GM12878 (cell line): ENCODE measurements around the gene NDUFC1. TPM values are rescaled to one million over a fixed set of nuclear protein-coding genes. Genes with fewer than 3 reads are reported as not detected.

Experiments used
- ATAC-seq: fragments of 200-7000 bp; cut with Tn5 transposase; 3 replicates; pipeline ENCODE4 v1.9.1; 2020; ENCODE audit warnings: mild to moderate bottlenecking, moderate library complexity
- BruUV-seq: library from RNA; stranded (reverse); fragments of 400-500 nt; replicated peaks from 2 replicates; lab custom pipeline; 2021; lab: Mats Ljungman, UMichigan
- CTCF ChIA-PET: fragments of 300-600 bp; sonication (Branson Sonifier 250); formaldehyde crosslinking; extraction: SDS; loops from one replicate; lab custom pipeline; 2021; ENCODE audit warnings: inconsistent platforms; lab: Yijun Ruan, JAX
- POLR2A ChIA-PET: fragments of 350-600 bp; formaldehyde crosslinking; extraction: SDS; loops from one replicate; lab custom pipeline; 2021; ENCODE audit warnings: inconsistent platforms; lab: Charles Lee
- RAD21 ChIA-PET: fragments of 300-600 bp; sonication (Branson Sonifier 250); formaldehyde crosslinking; loops from one replicate; lab custom pipeline; 2023; ENCODE audit warnings: antibody characterized with exemption; ENCODE audit not compliant: unreplicated experiment; lab: Charles Lee
- SMC1A ChIA-PET: fragments of 300-600 bp; sonication (Branson Sonifier 250); formaldehyde crosslinking; loops from one replicate; lab custom pipeline; 2023; ENCODE audit not compliant: unreplicated experiment, uncharacterized antibody; lab: Charles Lee
- DNase-seq: peaks from one replicate; pipeline ENCODE4 v3.0.0-alpha.2; 2011; ENCODE audit warnings: low read depth, low spot score
- FAIRE-seq: peaks from 3 replicates; lab custom pipeline; 2011; peaks lifted over from hg19 to GRCh38; lab: Jason Lieb, UNC
- H2AFZ ChIP-seq: 2 replicates; pipeline ENCODE4 v1.6.0; 2011; ENCODE audit warnings: low read depth, low read length, control low read depth; ENCODE audit not compliant: control insufficient read depth
- H3K27ac ChIP-seq: 2 replicates; pipeline ENCODE4 v1.5.1; 2011; ENCODE audit warnings: control low read depth; ENCODE audit not compliant: control insufficient read depth, insufficient read depth
- H3K27me3 ChIP-seq, 2 experiments: replicated peaks in 1 of 2; 2 replicates each; pipeline versions ENCODE4 v1.6.0 to v1.6.1; 2011; ENCODE audit warnings: low read length in 1 of 2; ENCODE audit not compliant: control insufficient read depth in 2 of 2, insufficient read depth in 2 of 2
- H3K36me3 ChIP-seq, 2 experiments: 2 replicates each; pipeline ENCODE4 v1.5.1; 2011; ENCODE audit warnings: low read length in 1 of 2; ENCODE audit not compliant: control insufficient read depth in 2 of 2, insufficient read depth in 2 of 2
- H3K4me1 ChIP-seq: 2 replicates; pipeline ENCODE4 v1.6.1; 2011; ENCODE audit warnings: mild to moderate bottlenecking, low read length, moderate library complexity, mixed read lengths; ENCODE audit not compliant: control insufficient read depth, insufficient read depth
- H3K4me2 ChIP-seq: 2 replicates; pipeline ENCODE4 v1.6.0; 2011; ENCODE audit warnings: control low read depth; ENCODE audit not compliant: control insufficient read depth, insufficient read depth
- H3K4me3 ChIP-seq: fragments of 200-600 bp; sonication (generic); 2 replicates; pipeline ENCODE4 v1.5.1; 2016
- H3K79me2 ChIP-seq: 2 replicates; pipeline ENCODE4 v1.6.0; 2011; ENCODE audit warnings: low read length; ENCODE audit not compliant: control insufficient read depth, insufficient read depth
- H3K9ac ChIP-seq: 2 replicates; pipeline ENCODE4 v1.8.0; 2011; ENCODE audit warnings: low read length, control low read depth, mixed read lengths; ENCODE audit not compliant: control insufficient read depth, insufficient read depth
- H3K9me3 ChIP-seq: replicated peaks from 3 replicates; pipeline ENCODE4 v1.5.1; 2011; ENCODE audit warnings: mild to moderate bottlenecking, low read length; ENCODE audit not compliant: control insufficient read depth, insufficient read depth
- H4K20me1 ChIP-seq: 2 replicates; pipeline ENCODE4 v1.6.0; 2011; ENCODE audit not compliant: control insufficient read depth, insufficient read depth
- BCLAF1 ChIP-seq: fragments of 450-650 bp; IDR thresholded peaks from 2 replicates; pipeline ENCODE4 v1.6.1; 2017; ENCODE audit warnings: antibody characterized with exemption, mild to moderate bottlenecking, moderate library complexity
- FOS ChIP-seq: IDR thresholded peaks from 3 replicates; pipeline ENCODE4 v1.6.1; 2011; ENCODE audit warnings: borderline replicate concordance; ENCODE audit not compliant: insufficient read length; ENCODE audit errors: extremely low read depth
- KAT2A ChIP-seq: conservative IDR thresholded peaks from 2 replicates; pipeline ENCODE4 v1.6.1; 2011; ENCODE audit warnings: low read depth, low read length; ENCODE audit not compliant: control insufficient read depth
- MTA2 ChIP-seq: fragments of 450-650 bp; IDR thresholded peaks from 2 replicates; pipeline ENCODE4 v1.6.1; 2016; ENCODE audit warnings: low read depth, mild to moderate bottlenecking, moderate library complexity
- NR2C2 ChIP-seq: IDR thresholded peaks from 2 replicates; pipeline ENCODE4 v1.6.1; 2011; ENCODE audit warnings: borderline replicate concordance, low read depth; ENCODE audit not compliant: control insufficient read depth, insufficient read length
- PKNOX1 ChIP-seq: fragments of 450-650 bp; IDR thresholded peaks from 2 replicates; pipeline ENCODE4 v1.6.1; 2016; ENCODE audit warnings: mild to moderate bottlenecking
- POLR2AphosphoS5 ChIP-seq: IDR thresholded peaks from 2 replicates; pipeline ENCODE4 v1.6.1; 2011; ENCODE audit warnings: mild to moderate bottlenecking, low read length, inconsistent platforms
- REST ChIP-seq: IDR thresholded peaks from 2 replicates; pipeline ENCODE4 v1.6.1; 2012; ENCODE audit warnings: mild to moderate bottlenecking, low read depth, low read length
- TCF12 ChIP-seq: IDR thresholded peaks from 2 replicates; pipeline ENCODE4 v1.6.1; 2011; ENCODE audit warnings: low read depth, mild to moderate bottlenecking, low read length
- TCF7 ChIP-seq: IDR thresholded peaks from 2 replicates; pipeline ENCODE4 v1.6.1; 2014; ENCODE audit warnings: antibody characterized with exemption, borderline replicate concordance
- WGBS: methylation state at CpG from one replicate; pipeline ENCODE4 v1.1.6; 2016; ENCODE audit warnings: low lambda C conversion rate; ENCODE audit not compliant: insufficient replicate concordance, insufficient coverage; ENCODE audit errors: missing lambda C conversion rate; 5-methylcytosine and 5-hydroxymethylcytosine counted together
- in situ Hi-C: fragments of 300-500 bp; cut with MboI; formaldehyde crosslinking; loops from 9 replicates; pipeline ENCODE4 v1.14.3; 2018; ENCODE audit warnings: mixed read lengths
- intact Hi-C: fragments of 100-400 bp; cut with micrococcal nuclease; formaldehyde crosslinking; loops from one replicate; pipeline ENCODE4 v1.14.2; 2022; ENCODE audit not compliant: unreplicated experiment
- polyA plus RNA-seq, 11 experiments: library from polyadenylated mRNA; depleted of rRNA in 4 of 11; unstranded in 6 of 11; stranded (reverse) in 5 of 11; fragments of >200 nt; fragmentation: Nextera tagmentation in 4 of 11; fragmentation: Illumina TruSeq in 1 of 11; extraction: Ambion mirVana in 4 of 11; extraction: Trizol in 1 of 11; gene quantifications; 1 replicate in 1 of 11; 2 replicates in 10 of 11; pipeline versions ENCODE4 v1.2.1 to v1.2.3, GENCODE V29; 2011 to 2016; ENCODE audit warnings: inconsistent platforms in 2 of 11, missing spikeins in 2 of 11, low read depth in 1 of 11
- total RNA-seq, 4 experiments: library from RNA; depleted of rRNA in 3 of 4; stranded (reverse); fragments of >200 nt in 3 of 4; fragmentation: Illumina TruSeq in 1 of 4; extraction: Trizol in 1 of 4; gene quantifications; 2 replicates each; pipeline versions ENCODE4 v1.2.1 to v1.2.3, GENCODE V29; 2013 to 2021
- TF ChIP-seq, protein P1 (sequence below): fragments of 450-650 bp; IDR thresholded peaks from 2 replicates; pipeline ENCODE4 v1.6.1; 2016; ENCODE audit warnings: mild to moderate bottlenecking, moderate library complexity, borderline replicate concordance

The NDUFC1 gene
- total and polyA plus RNA-seq, 10 of the 15 experiments (the other 5 are each of a cell fraction or from before 2014, with no cell fraction given), result 25.5 to 242 (median 68.9) TPM

- Histone ChIP-seq H3K27ac (no peak overlapping the region), H3K27me3 (no peaks in the 10 kb centered on the region), H3K4me1 (peaks cover 20% of the 10 kb centered on the region), H4K20me1 (no peaks in the 10 kb centered on the region), H3K4me3 (no peak overlapping the region), H3K9ac (no peak overlapping the region), H3K4me2 (no peak overlapping the region), H3K36me3 (peaks cover 0 to 2% of the 10 kb centered on the region in 2 experiments; a peak in 1 of 4 replicates), H2AFZ (no peak overlapping the region), H3K79me2 (peaks cover 90% of the 10 kb centered on the region), H3K9me3 (no peaks in the 10 kb centered on the region; the same call in 1 of the 3 replicates)
- ChIA-PET POLR2A (interaction anchor here (1.0 to 3.8 kb wide), 4 partner anchors 10 to 133 kb away, joined by 3 to 29 read pairs (median 8); partner anchors contain the start of genes NAA15 and NDUFC1), RAD21 (interaction anchor here (0.7 to 2.2 kb wide), 4 partner anchors 9 to 16 kb away, joined by 3 to 11 read pairs (median 7); partner anchors contain the start of genes NAA15 and NDUFC1), CTCF (interaction anchor here (0.7 to 1.9 kb wide), 5 partner anchors 9 to 20 kb away, joined by 3 to 12 read pairs (median 5); partner anchors contain the start of gene NDUFC1), SMC1A (interaction anchor here (0.8 to 2.6 kb wide), 9 partner anchors 9 to 80 kb away, joined by 3 to 15 read pairs (median 5); partner anchors contain the start of genes NAA15 and NDUFC1)
- FAIRE-seq, result no peak
- no peak for ATAC-seq
- no peak for DNase-seq
- BruUV-seq, result no TSS peak
- intact Hi-C loops (no loop called here), in situ Hi-C loops (loop anchor here (25.0 kb wide), 1 partner anchor 1100 kb away; no protein-coding TSS in a partner anchor)
- 85% methylated on average over 3 of the region's 3 CpGs for WGBS
- TF ChIP-seq KAT2A (no peak), MTA2 (no peak), TCF12 (no peak), NR2C2 (no peak), PKNOX1 (no peak), TCF7 (no peak), REST (no peak), FOS (no peak), BCLAF1 (no peak), POLR2AphosphoS5 (no peak)
- TF ChIP-seq, protein P1, sequence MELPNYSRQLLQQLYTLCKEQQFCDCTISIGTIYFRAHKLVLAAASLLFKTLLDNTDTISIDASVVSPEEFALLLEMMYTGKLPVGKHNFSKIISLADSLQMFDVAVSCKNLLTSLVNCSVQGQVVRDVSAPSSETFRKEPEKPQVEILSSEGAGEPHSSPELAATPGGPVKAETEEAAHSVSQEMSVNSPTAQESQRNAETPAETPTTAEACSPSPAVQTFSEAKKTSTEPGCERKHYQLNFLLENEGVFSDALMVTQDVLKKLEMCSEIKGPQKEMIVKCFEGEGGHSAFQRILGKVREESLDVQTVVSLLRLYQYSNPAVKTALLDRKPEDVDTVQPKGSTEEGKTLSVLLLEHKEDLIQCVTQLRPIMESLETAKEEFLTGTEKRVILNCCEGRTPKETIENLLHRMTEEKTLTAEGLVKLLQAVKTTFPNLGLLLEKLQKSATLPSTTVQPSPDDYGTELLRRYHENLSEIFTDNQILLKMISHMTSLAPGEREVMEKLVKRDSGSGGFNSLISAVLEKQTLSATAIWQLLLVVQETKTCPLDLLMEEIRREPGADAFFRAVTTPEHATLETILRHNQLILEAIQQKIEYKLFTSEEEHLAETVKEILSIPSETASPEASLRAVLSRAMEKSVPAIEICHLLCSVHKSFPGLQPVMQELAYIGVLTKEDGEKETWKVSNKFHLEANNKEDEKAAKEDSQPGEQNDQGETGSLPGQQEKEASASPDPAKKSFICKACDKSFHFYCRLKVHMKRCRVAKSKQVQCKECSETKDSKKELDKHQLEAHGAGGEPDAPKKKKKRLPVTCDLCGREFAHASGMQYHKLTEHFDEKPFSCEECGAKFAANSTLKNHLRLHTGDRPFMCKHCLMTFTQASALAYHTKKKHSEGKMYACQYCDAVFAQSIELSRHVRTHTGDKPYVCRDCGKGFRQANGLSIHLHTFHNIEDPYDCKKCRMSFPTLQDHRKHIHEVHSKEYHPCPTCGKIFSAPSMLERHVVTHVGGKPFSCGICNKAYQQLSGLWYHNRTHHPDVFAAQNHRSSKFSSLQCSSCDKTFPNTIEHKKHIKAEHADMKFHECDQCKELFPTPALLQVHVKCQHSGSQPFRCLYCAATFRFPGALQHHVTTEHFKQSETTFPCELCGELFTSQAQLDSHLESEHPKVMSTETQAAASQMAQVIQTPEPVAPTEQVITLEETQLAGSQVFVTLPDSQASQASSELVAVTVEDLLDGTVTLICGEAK, result no peak
These were observed 9.6 kb upstream of the NDUFC1 start for GRCh38 chr4:139311909-139312308.
